ENCODE data around the gene PBOV1.
"Not testable (repeated sequence)": the region's sequence is repeated elsewhere in the genome, so short reads cannot be mapped to it uniquely, and the experiment has no call there.

Gene PBOV1

DNA sequence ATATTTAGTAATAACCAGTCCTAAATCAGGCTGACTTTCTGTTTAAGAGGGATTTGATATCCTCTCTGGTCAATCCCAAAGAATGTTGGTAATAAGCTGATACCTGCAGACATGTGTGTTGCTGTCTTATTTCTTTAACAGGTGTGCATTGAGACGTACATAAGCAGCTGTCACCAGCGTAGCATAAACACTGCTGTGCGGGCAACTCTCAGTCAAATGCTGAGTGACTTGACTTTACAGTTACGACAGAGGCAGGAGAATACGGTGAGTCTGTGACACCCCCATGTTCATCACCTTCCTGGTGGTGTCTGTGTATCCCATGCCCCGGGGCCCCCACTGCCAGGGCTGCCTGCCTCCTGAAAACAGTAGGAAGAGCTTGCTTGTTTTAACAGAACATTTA lies 20.1 kb upstream of the PBOV1 start:
- no peak for DNase-seq

DNA sequence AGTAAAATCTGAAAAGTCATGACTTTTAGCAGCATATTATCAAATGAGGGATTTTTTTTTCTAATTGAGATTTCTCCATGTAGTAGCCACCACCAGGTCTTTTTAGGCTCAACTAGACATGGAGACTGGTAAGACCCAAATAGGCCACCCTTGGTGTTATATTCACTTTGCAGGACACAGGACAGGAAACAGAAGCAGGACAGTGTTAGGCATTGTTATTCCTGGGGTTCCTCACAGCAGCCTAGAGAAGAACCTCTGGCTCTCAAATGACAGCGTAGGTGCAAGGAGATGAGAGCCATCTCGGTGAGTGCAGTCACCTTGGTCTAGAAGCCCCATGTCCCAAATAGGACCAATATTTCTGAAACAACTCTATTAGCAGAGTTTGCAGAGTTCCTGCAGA lies 19.2 kb upstream of the PBOV1 start:
- DNase-seq = no peak

DNA sequence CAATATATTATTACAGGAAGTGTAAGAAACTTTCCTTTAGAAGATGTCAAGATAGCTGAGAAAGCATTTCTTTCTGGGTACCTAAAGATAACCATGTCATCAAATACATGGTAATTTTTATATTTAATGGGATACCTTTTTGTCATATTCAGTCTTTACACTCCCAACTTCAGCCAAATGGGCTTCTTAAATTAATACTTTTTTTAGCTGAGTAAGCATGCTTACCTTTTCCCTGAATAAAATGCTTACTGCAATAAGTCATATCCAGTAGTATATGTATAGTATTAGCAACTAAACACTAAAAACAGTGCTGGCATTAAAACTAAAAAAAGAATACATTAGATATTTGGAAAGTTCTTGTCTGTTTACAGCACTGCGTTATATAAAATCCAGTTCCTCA lies 17.4 kb upstream of the PBOV1 start:
- no peak for DNase-seq

DNA sequence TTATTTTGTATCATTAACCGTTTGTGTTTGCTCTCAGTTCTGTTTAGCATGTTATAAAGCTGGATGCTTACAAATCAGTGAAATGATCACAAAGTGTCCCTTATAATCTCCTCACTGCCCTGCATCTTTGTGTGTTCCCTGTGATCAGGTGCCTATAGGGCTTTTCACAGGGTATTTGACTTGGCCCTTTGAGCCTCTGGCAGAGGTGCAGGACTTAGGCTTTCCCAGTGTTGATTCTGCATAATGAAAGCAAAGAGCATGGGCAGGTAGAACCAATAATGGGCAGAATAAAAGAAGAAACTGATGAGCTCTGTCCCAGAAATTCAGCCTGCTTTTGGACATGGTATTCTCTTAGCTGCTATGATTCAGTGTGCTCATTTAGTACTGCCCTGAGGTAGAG lies 16.9 kb upstream of the PBOV1 start:
- no peak for DNase-seq

DNA sequence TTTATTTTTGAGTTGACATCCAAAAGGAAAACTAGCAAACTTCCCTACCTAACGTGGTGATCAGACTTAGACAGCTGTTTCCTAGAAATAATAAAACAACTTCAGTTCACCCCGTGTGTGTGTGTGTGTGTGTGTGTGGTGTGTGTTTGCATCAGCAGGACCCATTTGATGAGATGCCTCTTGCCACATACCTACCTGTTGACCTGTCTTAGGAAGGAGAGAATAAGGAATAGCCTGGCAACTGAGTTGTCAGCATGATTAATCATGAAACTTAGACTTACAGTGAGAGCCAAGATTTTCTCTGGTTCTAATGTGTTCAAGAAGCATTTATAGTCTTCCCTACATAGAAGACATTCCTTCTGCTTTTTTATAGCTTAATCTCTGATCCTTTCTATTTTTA lies 16.1 kb upstream of the PBOV1 start:
- DNase-seq = no peak

DNA sequence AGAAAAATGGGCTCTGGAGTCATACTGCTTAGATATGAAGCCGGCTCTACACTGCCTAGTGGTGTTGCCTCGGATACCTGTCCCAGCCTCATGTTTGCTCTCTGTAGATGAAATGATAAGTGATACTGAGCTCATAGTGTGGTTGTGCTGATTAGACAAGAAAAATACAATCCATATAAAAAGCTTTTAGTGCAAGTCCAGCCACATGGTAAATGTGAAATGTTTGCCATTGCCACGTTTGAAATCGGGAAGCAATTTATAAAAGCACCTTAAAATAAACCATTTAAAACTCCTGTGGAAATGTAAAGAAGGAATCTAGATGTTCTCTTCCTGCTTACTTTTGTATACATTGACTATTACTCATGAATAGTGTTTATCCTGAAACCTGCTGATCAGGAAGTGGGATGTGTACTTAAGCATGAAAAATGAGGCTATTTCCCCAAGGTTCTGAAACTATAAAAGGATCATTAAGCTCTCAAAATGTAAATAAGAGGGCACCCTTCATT lies 13.1 kb upstream of the PBOV1 start:
- DNase-seq = no peak

DNA sequence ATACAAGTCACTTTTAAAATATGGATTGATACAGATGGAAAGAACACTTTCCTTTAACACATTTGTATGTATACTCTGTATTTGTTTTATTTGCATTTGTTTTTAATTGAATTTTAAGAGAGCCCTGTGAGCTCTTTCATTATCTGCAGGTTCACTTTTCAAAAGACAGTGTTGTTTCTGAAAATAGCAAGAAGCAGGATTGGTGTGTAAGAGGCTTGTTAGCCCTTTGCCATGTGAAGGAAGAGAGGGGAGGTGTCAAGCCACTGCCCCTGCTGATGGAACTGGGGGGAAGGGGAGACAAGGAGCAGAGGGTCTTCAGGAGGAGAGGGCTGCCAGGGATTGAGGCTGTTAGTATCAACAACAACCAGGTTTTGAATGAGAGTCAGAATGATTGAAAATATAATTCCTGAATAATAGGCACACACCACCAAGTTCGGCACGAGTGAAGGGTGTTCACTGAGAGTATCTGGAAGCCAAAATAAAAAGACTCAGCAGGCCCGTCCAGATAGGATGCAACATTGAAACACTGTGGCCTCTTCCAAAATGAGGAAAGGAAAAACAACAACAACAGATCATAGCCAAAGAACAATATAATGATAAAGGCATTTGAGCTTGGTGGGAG lies 12.6 kb upstream of the PBOV1 start:
- peak in 1 of 56 donors; percentile 15 for DNase-seq

DNA sequence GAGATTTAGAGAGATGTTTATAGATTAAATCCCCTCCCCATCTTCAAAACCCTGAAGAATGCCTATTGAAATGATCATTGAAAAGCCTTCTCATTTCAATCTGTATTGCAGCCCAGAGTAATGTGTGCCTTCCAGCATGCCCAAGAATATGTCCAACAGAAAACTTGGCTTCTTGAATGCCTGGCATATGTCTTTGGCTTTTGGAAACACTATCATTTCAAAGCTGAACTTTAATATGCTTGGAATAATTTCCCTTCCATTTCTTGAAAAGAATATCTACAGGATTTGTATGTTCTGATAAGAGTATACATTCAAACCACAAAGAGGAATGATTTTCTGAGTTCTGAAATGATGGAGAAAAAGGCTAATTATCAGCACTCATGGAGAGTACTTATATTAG lies 11.9 kb upstream of the PBOV1 start:
- no peak for DNase-seq

DNA sequence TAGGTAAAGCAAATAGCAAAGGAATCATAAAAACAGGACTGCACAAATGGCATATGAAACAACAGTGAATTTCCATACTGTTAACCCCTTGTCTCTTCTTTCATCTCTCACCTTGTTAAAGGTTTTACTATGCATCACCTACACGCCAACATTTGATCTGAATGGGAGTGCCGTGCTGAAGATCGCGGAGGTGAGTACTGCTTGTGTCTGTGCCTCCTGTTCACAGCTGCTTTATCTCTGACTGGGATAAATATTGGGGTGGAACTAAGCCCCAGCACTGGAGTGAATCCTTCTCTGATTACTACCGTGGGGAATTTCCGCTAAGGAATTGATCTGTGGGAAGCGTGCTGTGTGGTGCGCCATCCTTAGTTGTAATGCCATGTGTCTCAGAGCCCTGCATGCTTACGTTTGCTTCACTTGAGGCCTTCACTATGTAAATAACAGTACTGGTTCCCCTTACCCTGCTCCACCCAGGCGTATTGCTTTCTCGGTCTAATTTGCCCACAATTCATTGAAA lies 11.4 kb upstream of the PBOV1 start:
- DNase-seq = no peak

DNA sequence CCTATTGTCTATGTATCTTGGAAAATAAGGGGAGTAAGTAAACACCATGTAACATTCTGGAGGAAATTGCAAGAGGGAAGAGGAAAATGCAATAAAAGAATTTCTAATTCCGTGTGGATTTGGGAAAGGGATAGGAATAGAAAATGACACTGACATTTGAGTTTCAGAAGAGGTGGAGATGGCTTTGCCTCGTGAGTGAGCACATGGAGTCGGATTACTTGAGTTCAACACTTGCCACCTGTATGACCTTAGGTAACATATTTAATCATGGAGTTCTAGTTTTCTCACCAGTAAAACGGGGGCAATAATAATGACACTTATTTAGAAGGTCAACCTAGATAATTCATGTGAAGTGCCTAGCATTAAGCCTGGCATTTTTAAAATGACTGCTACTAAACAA lies 10.8 kb upstream of the PBOV1 start:
- DNase-seq = no peak

DNA sequence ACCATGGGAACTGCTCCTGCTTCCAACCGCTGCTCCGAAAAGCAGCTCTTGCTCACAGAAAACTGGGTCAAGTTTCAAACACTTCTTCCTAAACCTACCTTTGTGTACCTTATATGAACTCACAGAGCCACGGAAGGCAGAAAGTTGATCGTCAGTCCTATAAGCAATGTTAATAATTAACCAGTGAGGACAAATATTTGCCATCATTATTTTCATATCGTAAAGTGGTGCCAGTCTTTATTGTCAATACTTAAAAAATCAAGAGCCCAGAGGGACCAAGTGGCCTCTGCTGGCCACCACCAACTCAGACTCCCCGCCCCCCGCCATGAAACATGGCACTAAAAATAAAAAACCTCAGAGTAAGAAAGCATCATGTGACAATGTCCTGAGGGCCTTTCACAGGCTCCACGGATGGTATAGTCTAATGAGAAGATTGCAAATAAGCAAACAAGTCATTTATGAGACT lies 9.1 kb upstream of the PBOV1 start:
- peak in 1 of 56 donors; percentile 5 for DNase-seq

DNA sequence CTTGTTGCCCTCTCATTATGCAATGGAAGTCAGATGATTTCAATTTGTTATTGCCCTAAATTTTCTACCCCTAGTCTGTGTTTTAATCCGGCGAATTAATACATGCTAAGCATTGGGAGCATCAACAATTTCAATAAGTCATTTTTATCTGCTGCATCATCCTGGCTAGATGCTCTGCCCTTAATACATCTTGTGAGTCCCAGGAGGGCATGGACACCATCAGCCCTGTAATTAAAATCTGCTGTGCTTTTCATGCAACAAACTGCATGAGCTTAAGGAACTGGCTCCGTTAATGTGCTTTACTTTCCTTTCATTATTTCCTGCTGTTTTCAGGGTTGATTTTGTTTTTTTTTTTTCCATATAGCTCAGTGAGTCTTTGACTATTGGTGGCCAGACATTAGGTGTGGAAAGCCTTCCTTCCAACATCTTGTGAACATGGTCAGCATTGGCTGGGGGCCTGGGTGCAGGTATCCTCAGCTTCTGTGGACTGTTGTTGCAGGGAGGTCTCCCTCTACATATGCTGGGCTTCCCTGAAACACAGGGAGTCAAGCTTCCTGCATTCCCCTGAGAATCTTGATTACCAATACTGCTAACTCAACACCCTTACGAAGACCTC lies 8.5 kb upstream of the PBOV1 start:
- DNase-seq = no peak

DNA sequence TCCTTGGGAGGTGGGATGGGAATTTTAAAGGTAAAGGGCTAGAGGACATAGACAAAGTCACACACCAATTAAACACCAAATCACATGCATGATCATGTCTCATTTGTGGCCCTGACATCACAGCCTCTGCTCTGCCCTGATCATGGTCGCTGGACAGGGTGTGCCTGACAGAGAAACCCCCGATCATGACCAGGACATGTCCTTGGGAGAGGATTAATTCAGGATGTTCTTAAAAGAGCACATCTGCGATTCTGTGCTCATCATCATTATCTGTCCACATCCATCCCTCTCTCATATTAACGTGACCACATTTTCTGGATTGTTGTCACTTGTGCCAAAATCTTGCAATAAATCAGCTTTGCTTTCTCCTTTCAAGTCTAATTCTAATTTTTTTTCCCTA lies 7.7 kb upstream of the PBOV1 start:
- no peak for DNase-seq

DNA sequence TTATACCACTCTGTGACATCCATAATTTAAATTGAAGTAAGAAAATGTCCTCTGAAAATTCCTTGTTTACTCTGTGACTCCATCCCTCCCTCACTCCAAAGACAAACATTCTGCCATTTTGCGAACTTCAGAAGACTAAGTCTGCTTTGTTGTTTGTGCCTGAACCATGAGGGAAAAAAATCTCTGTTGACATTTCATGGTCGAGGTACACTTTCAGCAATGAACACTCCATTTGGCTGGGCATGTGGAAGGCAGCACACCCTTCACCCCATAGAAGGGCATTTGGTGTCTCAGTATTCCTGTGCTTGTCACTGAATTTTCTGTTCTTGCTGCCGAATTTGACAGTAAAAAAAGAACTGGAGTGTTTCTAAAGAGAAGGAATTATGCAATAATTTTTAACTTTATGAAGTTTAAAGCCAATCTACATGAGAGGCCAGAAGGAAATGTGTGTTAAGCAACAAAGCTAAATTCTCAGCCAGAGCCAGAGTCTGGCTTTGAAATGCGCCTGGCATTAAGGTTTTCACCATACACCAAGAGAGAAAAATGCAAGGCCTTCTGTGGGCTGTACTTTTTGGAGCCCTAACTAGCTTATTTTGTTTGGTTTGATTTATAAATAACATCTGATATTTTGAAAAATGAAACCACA lies 4.7 kb upstream of the PBOV1 start:
- no peak for DNase-seq

DNA sequence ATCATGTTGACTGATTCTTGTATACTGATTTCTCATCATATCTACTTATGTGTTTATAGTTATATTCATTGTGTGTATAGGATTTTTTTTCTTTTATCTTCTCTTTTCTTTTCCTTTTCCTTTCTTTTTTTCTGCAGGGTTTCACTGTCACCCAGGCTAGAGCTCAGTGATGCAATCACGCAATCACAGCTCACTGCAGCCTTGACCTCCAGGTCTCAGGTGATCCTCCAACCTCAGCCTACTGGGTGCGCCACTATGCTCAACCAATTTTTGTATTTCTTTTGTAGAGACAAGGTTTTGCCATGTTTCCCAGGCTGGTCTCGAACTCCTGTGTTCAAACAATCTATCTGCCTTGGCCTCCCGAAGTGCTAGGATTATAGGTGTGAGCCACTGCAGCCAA lies 1.6 kb upstream of the PBOV1 start:
- DNase-seq = no peak

DNA sequence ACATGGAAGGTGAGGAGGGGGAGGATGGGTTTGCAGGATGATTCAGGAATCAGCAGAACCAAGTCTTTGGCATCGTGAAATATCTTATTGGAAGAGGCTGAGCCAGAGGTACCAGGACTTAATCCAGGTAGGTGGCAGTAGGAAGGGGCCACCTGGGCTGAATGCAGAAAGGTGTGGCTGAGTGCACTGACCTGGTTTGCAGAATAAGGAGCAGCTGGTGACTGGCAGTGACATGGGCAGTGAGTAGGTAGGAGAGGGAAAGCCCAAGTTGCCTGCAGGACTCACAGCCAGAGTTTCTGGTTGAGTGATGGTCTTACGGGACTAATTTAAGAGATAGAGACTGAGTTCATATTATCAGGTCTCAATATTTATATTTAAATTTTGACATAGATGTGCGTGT lies 1.1 kb upstream of the PBOV1 start:
- DNase-seq = no peak

DNA sequence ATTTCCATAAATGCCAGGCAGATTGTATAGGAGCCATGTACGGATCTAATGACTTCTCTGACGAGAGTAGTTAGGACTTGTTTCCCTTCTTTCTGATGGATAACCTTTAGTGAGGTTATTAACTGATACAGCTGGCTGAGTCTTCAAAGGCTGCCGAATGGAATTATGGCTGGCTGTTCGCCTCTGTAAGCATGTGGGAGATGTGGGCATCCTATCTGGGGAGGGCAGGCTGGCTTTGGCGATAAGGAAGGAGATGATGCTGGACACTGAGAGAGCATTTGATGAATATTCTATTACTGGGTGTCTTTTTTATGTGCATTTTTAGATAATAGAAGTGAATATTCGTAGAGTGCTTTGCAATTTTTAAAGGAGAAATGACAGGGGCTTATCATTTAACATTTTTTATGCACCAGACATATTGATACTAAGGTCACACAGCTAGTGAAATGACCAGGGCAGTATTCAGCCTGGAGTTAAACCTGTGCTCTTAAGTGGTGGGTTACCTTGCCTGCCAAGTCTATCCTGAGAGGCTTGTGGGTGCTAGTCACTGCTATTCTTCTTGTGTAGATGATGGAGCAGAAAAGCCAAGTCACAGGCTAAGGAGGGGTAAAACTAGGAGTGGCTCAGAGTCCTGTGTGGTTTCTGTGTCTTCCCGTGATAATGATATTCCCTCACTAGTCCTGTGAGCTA lies 3.1 kb downstream of the PBOV1 start:
- no peak for DNase-seq

DNA sequence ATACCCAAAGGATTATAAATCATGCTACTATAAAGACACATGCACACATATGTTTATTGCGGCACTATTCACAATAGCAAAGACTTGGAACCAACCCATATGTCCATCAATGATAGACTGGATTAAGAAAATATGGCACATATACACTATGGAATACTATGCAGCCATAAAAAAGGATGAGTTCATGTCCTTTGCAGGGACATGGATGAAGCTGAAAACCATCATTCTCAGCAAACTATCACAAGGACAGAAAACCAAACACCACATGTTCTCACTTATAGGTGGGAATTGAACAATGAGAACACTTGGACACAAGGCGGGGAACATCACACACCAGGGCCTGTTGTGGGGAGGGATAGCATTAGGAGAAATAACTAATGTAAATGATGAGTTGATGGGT lies 5.8 kb downstream of the PBOV1 start:
- not testable (repeated sequence) for DNase-seq

DNA sequence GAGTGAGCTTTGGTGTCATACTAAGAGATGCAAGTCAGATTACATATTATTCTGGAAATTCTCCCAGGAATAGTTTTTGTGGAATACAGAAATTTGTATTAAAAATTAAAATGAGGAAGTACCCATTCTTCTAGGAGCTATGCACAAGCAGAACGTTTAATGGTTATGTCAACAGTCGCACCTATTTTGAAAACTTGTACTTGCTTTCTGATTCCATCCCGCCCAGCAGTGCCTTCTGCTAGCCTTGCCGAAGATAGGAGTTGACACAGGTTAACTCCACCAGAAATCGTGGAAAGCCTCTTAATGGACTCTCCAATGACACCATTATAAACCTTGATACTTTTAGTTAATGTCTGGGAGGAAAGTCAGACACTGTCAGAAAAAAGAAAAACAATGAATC lies 6.7 kb downstream of the PBOV1 start:
- DNase-seq = no peak

DNA sequence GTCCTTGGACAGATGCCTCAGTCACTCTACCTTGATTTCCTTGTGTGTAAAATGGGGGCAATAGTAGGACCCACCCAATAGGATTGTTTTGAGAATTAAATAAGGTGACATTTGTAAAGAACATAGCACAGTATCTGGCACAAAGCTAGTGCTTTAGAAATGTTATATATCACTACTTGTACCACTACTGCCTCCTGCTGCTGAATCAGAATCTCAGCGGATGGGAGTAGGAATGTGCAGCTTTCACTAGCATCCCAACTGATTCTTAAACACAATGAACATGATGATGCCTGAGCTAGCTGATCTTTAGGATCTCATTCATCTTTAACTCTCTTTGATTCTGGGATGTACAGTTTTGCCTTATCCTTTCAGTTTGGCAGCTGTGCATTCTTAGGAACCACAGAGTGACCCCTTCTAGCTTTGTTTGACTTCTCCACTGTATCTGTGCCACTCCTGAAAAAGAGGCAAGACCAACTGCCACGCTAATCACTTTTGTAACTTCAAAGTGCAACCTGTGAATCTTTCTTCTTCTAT lies 7.2 kb downstream of the PBOV1 start:
- DNase-seq = peak in 10 of 56 donors; percentile 5 to 41 (median 15)

DNA sequence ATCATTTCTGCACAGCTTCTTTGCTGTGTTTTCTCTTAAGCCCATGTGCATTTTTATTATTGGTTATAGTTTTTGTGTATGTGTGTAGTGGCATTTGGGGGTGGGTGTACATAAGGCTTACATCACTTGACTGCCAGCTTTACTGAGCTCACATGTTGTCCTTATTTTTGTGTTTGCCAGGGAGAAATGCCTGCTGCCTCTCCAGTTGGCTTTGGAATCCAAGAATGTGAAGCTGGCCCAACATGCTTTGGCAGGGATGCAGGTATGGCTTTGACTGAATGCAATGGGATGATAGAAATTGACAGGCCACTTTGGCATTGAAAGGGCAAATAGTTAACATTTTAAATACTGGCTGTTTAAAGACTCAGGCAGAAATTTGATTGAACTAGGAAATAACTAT lies 11.4 kb downstream of the PBOV1 start:
- DNase-seq = no peak

Data from nucleus accumbens (tissue), 56 donors.